HTERT RPE-1 (cell line): ENCODE results near the gene CEP164.
"Not testable (repeated sequence)": the region's sequence is repeated elsewhere in the genome, so short reads cannot be mapped to it uniquely, and the experiment has no call there.

Experiments used
- in situ Hi-C: fragments of 300-500 bp; cut with MboI; formaldehyde crosslinking; loops from 4 replicates; pipeline ENCODE4 v1.14.3; 2020; ENCODE audit warnings: low sequenced_read_pairs

The CEP164 gene

DNA sequence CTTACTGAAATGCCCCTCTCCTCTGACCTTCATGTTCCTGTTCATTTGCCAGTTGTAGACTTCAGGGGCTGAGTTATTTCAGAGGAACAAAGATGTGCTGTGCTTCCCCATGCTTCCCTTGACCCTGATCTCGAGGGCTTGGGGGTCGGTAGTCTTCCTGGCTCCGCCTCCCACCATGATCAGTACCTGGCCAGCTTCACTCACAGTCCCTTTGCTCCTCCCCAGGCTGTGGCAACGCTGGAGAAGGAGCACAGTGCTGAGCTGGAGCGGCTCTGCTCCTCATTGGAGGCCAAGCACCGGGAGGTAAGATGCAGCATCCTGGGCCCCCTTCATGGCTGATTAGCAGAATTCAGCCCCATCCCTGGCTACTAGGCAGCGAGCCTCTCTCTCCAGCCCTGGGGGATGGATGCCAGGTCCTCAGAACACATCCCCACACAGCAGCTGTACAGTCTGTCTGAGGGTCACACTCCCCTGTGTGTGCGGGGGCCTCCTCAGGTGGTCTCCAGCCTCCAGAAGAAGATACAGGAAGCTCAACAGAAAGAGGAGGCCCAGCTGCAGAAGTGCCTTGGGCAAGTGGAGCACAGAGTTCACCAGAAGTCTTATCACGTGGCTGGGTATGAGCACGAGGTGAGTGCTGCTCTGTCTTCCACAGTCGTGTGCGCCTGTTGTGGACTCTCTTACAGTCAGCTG lies 64.5 kb downstream of the CEP164 start:
- in situ Hi-C loops: no loop called here

DNA sequence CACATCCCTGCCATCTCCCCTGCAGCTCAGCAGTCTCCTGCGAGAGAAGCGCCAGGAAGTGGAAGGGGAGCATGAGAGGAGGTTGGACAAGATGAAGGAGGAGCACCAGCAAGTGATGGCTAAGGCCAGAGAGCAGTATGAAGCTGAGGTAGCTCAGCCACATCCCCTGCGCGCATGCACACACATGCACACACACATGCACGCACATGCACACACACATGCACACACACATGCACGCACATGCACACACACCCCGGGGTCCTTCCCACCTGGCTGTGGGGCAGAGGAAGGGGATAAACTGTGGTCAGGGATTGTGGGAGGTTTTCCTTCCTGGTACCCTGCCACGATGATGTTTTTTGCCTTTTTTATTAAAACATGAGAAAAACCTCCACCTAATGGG lies 65.3 kb downstream of the CEP164 start:
- in situ Hi-C loops: no loop called here

DNA sequence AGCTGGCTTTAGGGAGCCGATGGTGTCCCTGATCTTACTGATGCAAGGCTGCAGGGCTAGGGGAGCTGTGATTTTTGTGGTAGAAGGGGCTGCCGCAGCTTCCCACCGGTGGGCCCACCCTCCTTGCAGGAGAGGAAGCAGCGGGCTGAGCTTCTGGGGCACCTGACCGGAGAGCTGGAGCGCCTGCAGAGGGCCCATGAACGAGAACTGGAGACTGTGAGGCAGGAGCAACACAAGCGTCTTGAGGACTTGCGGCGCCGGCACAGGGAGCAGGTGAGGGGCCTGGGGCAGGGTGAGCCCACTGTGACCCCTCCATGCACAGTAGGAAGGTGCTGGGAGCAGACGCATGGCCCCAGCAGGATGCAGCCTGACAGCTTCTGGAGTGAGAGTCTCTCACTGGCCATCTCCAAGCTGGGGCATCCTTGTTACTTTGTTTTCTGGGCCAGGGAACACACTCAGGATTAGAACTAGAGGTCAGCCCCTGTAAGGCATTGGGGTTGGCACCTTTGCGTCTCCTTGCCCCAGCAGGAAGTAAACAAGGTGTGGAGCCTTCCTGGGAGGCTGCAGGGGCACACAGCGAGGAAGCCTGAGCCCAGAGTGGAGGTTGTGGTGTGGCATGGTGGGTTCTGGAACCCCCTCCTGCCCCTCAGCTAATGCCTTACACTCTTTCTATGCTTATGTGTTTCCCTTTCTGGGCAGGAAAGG lies 66.7 kb downstream of the CEP164 start:
- in situ Hi-C loops: no loop called here

DNA sequence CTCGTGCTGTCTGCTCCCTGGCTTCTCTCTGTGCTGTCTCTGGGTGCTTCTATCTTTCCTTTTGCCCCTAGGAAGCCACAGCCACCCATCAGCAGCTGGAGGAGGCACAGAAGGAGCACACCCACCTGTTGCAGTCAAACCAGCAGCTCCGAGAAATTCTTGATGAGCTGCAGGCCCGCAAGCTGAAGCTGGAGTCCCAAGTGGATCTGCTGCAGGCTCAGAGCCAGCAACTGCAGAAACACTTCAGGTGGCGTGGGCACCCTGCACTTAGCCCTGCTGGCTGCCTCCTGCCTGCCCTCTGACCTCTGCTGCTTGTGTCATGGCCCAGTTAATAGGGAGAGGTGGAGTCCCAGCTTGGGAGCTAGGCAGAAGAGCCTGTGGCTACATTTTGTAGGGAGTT lies 67.8 kb downstream of the CEP164 start:
- in situ Hi-C loops: no loop called here

DNA sequence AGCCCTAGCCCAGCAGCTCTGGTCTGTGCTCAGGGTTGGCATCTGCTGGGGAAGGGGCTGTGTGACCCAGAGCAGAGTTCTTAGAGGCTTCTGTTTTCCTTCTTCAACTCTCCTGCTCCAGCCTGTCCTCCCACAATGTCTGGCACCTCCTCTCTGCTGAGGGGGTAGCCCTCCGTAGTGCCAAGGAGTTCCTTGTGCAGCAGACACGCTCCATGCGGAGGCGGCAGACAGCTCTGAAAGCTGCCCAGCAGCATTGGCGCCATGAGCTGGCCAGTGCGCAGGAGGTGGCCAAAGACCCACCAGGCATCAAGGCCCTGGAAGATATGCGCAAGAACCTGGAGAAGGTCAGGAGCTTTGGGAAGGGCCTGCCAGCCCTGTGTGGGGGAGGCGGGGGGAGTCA lies 69.3 kb downstream of the CEP164 start:
- in situ Hi-C loops: no loop called here

DNA sequence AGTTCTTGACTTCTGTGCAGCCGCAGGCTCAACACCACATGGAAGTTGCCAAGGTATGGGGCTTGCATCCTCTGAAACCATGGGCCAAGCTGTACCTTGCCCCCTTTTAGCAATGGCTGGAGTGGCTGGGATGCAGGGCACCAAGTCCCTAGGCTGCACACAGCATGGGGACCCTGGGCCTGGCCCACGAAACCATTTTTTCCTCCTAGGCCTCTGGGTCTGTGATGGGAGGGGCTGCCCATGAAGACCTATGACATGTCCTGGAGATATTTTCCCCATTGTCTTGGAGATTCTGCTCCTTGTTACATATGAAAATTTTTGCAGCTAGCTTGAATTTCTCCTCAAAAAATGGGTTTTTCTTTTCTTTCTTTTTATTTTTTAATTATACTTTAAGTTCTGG lies 71.0 kb downstream of the CEP164 start:
- in situ Hi-C loops: not testable (repeated sequence)

DNA sequence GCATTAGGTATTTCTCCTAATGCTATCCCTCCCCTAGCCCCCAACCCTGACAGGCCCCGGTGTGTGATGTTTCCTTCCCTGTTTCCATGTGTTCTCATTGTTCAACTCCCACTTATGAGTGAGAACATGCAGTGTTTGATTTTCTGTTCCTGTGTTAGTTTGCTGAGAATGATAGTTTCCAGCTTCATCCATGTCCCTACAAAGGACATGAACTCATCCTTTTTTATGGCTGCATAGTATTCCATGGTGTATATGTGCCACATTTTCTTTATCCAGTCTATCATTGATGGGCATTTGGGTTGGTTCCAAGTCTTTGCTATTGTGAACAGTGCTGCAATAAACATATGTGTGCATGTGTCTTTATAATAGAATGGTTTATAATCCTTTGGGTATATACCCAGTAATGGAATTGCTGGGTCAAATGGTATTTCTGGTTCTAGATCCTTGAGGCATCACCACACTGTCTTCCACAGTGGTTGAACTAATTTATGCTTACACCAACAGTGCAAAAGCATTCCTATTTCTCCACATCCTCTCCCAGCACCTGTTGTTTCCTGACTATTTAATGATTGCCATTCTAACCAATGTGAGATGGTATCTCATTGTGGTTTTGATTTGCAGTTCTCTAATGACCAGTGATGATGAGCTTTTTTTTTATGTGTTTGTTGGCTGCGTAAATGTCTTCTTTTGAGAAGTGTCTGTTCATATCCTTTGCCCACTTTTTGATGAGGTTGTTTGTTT lies 71.6 kb downstream of the CEP164 start:
- in situ Hi-C loops: not testable (repeated sequence)

DNA sequence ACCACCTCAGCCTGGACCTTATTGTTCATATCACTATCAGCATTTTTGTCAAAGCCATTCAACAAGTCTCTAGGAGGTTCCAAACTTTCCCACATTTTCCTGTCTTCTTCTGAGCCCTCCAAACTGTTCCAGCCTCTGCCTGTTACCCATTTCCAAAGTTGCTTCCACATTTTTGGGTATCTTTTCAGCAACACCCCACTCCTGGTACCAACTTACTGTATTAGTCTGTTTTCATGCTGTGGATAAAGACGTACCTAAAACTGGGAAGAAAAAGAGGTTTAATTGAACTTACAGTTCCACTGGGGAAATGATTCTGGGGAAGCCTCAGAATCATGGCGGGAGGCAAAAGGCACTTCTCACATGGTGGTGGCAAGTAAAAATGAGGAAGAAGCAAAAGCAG lies 78.2 kb downstream of the CEP164 start:
- in situ Hi-C loops: not testable (repeated sequence)

DNA sequence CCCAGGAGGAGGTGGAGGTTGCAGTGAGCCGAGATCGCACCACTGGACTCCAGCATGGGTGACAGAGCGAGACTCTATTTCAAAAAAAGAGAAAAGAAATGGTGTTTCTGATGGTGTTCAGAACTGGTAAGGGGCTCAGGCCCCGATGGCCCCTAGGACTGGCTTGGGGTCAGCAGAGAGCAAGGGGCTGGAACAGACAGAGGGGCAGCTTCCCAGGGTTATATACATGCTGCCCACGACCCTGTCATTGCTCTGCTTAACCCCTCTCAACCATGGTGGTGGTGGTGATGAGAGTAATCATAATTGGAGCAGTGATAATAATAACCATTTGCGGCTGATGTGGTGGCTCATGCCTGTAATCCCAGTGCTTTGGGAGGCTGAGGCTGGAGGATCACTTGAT lies 79.4 kb downstream of the CEP164 start:
- in situ Hi-C loops: no loop called here

DNA sequence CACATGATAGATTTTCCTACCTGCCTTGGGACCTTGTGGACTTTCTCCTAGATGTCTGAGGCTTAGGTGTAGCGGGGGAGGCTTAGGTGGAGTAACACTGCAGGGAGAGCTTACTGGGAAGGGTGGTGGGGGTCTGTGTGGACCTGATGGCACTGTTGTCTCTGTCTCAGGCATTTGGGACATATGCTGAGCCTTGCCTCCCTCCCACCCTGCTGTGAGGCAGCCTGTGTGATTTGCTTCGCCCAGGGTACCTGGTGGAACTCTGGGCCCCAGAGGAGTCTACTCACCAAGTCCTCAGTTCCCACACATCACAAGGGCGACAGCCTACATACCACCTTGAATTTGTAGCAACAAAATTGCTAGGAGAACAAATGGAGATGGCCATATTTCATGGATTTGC lies 80.7 kb downstream of the CEP164 start:
- in situ Hi-C loops: no loop called here

DNA sequence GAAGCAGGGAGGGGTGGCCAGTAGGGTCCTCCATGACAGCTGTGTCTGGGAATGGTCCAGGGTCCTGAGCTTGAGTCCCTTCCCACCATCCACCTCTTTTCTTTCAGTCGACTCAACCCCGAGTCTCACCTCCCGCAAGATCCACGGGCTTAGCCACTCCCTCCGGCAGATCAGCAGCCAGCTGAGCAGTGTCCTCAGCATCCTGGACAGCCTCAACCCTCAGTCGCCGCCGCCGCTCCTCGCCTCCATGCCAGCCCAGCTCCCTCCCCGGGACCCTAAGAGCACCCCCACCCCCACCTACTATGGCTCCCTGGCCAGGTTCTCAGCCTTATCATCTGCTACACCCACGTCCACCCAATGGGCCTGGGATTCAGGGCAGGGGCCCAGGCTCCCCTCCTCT lies 81.9 kb downstream of the CEP164 start:
- in situ Hi-C loops: no loop called here

DNA sequence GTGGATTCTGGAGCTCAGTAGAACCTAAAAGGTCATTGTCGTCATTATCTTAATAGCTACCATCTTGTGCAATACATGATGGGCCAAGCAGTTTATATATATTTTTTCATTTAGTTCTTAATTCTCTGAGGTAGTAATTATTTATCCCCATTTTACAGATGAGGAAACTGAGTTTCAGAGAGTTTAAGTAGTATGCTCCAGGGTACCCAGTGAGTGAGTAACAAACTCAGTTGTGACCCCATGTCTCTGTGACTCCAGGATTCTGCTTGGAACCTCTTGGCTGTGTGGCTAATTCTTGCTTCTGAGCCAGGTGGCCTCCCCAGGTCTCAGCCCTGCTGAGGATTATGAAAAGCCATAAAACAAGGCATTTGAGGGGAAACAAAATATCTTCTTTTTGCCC lies 82.6 kb downstream of the CEP164 start:
- in situ Hi-C loops: no loop called here

DNA sequence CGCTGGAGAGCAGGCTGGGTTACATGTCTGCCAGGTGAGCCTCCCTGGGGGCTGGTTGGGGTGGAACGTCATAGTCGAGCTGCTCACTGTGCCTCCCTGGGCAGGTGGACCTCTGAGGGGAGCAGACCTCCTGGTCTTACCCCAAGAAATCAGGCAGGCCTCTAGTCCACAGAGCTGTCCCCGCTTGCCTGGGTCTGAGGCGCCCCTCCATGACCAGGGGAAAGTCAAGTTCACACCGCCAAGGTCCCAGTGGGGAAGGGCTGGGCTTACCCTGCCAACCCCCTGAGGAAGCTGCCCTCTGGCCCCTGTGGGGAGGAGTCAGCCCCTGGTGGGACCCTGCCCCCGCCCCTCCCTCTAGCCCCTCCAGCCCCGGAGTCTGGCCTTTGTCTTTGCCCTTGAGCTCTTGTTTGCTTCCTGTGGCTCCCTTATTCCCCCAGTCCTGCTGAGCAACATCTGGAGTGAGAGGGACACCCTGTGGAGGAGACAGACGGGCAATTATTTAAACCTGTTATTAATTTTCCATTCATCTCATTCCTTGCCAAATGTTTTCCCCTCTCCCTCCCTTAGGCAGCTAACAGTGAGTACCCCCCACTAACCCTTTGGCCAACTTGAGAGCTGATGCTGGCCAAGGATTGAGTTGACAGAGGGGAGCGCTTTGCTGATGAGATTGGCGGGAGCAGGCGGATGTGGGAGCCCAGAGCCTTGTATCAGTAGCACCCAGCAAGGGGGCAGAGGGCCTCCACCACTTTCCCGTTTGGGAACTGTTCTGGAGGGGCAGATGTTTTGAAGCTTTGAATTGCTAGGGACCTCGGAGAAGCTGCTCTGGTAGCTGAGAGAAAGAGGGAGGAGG lies 83.4 kb downstream of the CEP164 start:
- in situ Hi-C loops: no loop called here

DNA sequence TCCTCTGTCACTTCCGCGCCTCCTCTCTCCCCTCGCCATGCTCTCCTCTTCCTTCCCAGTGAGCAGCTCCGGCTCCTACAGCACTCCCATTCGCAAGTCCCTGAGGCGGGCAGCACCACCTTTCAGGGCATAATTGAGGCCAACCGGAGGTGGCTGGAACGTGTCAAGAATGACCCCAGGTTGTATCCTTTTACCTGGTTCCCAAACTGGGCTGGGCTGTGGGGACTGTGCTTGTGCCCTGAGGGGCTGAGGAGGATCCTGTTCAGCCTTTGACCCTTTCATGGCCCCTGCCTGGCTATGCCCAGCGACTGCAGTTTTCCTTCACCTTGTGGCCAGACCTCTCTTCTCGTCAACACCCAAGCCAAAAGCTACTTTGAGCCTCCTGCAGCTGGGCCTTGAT lies 84.1 kb downstream of the CEP164 start:
- in situ Hi-C loops: no loop called here

DNA sequence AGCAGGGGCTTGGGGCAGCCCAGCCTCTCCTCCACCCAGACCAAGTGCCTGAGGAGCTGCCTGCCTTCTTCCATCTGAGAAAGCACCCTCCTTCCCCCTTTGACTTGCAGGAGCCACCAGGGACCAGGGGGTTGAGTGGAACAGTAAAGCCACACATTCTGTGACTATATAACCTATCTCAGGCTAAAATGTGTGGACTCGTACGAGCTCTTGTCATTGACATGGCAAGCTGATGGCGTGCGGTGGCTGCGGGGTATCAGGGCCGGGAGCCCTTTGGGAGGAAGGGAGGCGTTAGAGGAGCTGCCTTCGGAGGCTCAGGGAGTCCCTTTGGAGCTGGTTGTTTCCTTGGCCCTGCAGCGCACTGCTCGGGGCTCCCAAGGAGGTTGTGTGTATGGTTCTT lies 84.5 kb downstream of the CEP164 start:
- in situ Hi-C loops: no loop called here

DNA sequence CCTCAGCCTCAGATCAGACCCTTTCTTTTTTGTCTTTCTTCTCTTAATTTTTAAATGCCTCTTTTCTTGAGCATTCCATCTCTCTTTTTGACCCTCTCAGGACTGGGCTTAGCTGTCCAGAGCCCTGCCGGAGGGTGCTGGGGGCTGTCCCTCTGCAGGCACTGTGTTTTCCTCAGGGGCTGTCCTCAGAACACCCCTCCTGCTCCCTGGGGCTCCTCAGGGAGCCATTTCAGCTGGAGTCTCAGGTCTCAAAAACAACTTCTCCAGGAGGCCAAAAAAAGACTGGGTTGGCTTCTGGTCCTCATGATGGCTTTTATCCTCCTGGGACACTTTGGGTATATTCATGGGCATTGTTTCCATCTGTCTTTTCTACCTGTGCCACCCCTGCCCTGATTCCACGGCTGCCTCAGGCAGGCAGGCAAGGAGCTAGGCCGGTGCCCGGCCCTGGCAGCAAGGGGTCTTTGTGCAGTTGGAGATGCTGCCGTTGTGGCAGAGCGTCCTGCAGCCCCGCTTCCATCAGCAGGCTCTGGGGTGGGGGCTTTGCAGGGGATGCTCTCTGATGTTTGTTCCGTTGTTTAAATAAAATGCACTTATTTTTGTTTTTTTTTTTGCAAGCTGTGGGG lies 85.1 kb downstream of the CEP164 start:
- in situ Hi-C loops: no loop called here

DNA sequence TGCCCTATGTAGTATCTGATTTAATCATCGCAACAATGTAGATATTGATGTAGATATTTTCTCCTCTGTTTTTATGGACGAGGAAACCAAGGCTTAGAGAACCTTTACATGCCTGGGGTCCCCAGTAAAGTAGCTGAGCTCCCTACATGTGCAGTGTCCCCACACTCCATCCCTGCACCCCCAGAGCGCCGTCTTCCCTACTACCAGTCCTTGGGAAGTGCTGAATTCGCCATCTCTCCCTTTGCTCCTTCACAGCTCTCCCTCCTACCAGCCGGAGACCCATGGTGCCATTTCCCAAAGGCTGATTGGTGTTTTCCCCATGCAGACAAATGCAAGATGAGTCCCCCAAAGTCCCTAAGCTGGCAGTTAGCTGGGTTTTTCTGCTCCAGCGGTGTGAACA lies 86.0 kb downstream of the CEP164 start:
- in situ Hi-C loops: no loop called here

DNA sequence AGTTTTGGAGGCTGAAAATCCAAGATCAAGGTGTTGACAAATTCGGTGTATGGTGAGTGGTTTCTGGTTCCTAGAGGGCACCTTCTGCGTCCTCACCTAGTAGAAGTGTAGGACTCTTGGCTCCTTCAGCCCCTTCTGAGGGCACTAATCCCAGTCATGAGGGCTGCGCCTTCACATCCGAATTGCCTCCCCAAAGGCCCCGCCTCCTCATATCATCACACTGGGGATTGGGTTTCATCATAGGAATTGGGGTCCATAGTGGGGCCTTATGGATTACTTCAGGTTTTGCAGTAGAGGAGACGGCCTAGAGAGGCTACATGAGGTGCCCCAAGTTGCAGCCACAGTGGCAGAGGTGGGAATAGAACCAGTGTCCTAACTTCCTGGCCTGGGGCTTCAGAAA lies 87.1 kb downstream of the CEP164 start:
- in situ Hi-C loops: no loop called here

DNA sequence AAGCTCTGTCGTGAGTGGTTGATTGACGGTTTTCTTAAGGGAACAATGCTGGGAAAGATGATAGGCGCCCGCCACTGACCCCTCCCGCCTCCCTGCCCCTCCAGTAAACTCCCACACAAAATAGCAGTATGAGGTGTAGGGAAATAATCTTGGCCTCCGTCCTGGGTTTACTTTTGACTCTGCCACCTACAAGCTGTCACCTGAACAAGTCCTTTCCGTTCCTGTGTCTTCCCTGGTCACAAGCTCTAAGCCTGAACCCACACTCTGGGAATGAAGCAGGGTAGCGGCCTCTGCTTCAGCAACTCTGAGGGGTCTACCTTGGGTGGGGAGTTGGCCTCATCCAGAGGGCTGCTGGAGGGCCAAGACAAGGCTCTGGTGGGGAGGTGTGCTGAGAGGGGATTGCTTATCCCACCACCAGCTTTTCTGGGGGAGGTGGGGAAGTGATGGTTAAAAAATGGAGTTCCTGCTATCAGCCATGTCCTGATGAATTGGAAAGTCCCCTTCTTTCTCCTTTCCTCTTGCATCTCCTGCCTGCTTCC lies 87.8 kb downstream of the CEP164 start:
- in situ Hi-C loops: no loop called here

DNA sequence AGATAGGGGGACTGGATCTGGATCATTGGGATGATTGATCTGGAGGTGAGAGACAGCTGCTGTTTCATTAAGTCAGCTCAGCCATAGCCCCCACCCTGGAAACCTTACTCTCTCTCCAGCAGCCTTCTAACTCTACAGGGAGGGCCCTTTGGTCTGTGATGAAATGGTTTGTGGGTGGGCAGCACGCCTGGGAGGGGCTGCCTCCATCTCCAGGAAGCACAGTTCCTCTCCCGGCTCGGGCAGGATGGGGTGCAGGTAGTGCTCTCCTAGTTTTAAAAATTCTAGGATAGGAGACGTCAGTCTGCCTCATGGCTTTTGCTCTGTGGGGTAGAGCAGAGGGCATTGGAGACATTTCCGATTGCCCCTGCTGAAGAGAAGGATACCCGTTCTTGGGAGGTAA lies 89.7 kb downstream of the CEP164 start:
- in situ Hi-C loops: no loop called here

DNA sequence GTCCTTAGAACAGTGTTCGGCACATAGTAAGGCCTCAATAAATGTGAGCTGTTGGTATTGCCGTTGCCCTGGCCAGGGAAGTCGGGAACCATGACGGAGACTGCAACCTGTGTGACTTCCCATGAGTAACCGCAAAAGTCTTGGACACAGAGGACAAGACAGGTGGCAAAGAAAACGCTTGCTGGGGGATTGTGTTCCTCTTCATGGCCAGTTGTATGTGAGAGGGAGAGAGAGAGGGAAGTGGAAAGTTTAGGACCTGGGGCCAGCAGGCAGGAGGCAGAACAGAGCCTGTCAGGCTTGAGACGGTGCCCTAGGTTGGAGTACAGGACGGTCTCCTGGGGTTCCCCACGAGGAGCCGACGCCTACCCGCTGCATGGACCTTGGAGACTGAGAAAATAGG lies 90.2 kb downstream of the CEP164 start:
- in situ Hi-C loops: no loop called here
